8988T (cell line): ENCODE data around the gene SLA2.

Experiments used
- DNase-seq: peaks from one replicate; pipeline ENCODE4 v3.0.0; 2011

Gene SLA2

DNA sequence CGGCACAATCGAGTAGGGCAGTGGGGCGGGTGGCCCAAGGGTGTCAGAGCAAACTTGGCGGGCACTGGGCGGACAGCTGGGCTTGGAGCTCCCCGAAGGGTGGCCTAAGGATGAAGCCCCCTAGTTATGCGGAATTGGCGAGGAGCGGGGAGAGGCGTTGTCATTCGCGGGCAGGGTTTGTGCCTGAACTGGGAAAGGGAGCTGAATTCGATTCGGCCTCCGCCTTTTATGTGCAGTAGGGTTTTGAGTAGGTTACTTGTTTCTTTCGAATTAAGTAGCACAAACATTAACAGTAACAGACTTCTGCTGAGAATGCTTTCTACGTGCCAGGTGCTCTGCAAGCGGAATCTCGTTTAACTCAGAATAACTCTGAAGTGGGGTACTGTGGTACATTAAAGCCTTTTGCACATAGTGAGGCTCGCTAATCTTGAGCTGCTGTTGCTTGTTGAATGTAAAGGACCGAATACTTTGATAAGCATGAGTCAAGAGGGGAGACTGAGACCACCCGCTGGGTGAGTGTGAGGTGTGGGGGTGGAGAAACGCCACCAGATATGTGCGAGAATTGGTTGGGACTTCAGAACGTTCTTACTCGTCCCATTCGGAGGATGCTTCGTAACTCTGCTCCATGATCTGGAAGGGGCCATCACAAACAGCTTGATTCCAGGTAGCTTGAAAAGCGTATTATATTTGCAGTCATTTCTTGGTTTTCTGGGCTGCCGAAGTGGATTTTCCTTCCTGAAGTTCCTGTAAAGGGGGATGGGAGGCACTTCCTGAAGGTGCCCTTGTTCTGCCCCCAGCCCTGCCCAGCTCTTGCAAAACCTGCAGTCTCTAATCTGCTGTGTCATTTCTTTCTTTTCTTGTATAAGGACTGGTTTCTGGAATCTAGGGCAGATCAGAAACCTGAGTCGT lies 39.6 kb downstream of the SLA2 start:
- DNase-seq = no peak

DNA sequence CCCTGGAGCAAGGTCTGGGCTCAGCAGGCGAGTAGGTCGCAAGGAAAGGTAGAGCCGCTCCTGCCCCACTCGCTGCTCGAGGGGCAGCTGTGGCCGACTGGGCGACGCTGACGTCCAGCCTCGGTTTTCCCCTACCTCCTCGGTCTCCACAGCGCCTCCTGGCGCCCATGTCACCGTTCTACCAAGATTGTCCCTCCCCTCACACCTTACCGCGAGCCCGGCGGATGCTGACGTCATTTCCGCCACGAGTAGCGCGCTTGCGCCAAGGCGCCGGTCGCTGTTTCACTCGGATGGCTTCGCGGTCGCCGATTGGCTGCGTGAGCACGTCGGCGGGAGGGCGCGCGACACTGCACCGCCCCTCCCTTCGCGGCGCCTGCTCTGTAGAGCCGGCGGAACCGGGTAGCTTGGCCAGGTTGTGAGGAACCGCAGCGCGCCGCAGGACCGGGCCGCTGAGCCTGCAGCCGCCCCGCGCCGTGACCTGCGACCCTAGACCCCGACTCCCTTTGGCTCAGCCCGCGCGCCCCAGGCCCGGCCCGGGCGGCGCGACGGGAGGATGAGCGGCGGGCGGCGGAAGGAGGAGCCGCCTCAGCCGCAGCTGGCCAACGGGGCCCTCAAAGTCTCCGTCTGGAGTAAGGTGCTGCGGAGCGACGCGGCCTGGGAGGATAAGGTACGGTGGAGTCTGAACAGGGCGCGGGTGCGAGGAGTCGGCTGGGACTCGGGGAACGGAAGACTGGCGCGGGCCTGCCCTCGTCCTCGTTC lies 40.4 kb downstream of the SLA2 start, which contains the start of gene RAB5IF:
Gene RAB5IF (plus strand): TSS at position 381 of the 759 bp plus-strand sequence. CDS start 173 bp downstream, at position 554.
- peak; percentile 62 for DNase-seq

DNA sequence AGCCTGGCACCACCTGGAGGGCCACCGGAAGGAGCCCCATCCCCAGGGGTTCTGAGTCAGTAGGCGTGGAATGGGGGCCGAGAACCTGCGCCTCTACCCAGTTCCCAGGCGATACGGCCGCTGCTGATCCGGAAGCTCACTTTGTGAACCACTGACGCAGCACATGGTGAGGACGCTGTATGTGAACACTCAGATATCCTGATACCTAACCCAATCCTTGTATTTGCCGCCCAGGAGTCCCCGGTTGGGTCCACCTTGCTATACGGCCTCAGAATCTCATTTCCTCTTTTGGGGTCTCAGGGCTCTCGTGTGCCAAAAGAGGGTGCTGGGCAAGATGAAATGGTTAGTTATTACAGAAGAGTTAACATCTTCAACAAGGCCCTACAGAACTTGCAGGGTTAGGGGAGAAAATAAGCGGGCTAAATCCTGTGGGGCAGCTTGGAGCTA lies 41.0 kb downstream of the SLA2 start:
- no peak for DNase-seq

DNA sequence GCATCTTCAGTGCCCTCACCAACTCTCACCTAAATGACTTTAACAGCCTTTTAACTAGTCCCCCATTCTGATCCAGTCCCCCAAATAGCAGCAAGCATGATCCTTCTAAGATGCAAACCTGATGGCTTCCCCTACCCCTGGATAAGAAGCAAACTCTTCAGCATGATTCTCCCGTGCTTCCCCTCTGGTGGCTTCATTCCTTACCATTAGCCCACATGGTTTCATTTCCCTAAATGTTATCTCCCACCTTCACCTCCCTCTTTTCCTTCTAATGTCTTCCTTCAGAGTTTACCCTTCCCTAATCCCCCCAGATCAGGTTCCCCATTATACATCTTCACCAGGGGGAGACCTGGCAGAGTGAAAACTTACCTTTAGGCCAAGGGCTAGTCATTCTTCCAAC lies 44.5 kb downstream of the SLA2 start:
- no peak for DNase-seq

DNA sequence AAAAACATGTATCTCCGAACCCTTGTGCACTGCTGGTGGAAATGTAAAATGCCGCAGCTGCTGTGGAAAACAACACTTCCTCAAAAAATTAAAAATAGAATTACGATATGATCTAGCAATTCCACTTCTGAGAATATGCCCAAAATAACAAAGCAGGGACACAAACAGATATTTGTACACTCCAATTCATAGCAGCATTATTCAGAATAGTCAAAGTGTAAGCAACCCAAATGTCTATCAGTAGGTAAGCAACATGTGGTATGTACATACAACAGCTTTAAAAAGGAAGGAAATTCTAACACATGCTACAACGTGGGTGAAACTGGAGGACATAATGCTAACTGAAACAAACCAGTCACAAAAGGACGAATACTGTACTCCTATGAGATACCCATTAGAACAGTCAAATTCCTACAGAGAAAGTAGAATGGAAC lies 46.1 kb downstream of the SLA2 start:
- no peak for DNase-seq

DNA sequence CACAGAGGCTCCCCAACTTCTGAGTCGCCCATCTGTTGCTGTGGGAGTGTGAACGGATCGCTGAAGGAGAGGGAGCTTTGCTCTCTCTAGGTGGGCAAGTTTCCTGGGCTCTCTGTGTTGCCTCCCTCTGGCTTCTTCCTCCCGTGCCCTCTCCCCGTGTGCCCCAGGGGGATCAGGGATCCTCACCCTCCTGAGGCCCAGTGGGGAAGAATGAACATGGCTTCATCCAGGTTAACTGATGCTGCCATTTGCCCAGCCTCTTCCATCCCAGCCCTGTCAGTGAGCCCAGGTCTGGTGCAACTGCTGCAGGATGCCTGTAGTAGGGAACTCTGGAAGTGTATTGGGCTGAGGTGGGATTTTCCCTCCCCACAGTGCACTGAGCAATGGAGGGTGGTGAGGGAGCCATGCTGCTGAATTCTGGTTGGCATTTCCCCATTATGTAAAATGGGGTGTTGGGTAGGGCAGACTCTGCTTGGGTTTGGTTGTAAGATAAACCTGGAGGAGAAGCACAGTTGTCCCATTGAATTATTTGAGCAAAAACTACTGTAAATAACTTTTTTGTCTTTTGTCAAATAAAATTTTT lies 52.6 kb downstream of the SLA2 start:
- DNase-seq = no peak

DNA sequence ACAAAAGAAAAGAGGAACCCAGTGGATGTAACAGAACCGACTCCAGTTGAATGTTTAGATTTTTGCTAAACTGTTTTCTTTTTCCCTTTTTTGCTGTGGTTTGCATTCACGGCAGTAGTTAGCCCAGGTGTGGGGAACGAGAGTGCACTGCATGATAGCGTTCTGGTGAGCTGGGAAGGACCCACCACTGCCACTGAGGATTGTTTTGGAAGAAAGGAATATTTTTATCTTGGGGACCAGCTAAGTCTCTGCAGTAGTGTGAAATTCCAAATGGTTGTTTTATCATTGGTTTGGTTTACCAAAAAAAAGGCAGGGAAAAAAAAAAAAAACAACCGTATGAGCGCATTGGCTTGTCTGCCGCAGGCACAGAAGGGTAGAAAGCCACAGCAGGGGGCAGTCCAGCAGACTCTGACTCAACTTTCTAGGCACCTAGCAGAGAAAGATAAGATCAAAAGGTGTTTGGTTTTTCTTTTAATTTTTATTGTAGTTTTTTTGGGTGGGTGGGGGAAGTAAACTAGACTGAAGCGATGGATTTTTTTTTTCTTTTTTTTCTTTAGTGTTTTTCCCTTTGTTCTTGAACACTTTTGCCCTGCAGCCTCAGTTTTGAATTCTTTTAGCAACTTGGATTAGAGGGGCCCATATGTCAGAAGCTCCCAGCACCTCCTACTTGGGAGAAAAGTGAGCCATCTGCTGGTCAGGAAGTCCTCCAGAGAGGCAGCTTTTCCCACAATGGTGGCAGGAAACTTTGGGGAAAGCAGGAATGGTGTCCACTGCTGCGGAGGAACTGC lies 53.9 kb downstream of the SLA2 start:
- no peak for DNase-seq

DNA sequence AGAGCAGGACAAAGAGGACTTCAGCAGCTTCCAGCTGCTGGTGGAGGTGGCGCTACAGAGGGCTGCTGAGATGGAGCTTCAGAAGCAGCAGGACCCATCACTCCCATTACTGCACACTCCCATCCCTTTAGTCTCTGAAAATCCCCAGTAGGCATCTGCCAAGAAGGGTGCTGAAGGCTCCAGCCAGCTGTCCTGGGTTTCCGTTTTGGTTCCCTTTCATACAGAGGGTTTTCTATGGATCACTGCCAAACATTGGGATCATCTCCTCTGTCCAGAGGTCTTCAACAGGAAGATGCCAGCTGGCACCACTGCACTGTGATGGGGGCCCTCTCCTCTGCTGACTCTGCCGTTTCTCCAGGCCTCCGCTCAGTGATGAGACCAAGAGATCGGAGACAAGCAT lies 54.7 kb downstream of the SLA2 start:
- no peak for DNase-seq

DNA sequence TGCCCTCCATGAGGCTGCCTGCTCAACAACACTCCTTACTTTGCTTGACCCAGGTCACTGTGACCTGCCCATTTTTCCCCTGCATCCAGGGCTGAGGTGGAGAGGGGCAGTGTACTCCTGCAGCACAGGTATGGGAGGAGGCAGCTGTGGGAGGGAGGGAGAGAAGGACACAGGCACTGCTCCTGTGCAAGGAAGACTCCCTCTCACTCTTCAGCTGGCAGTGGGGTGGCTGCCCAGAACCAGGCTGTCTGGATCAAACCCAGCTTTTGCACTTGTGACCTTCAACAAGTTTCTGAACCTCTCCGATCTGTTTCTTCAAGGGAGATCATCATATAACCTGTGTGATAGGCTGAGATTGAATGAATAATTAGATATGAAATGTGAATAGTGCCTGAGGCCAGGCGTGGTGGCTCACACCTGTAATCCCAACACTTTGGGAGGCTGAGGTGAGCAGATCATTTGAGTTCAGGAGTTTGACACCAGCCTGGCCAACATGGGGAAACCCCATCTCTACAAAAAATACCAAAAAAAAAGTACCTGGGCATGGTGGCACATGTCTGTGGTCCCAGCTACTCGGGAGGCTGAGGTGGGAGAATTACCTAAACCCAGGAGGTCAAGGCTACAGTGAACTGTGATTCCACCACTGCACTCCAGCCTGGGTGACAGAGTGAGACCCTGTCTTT lies 58.5 kb downstream of the SLA2 start:
- DNase-seq = no peak

DNA sequence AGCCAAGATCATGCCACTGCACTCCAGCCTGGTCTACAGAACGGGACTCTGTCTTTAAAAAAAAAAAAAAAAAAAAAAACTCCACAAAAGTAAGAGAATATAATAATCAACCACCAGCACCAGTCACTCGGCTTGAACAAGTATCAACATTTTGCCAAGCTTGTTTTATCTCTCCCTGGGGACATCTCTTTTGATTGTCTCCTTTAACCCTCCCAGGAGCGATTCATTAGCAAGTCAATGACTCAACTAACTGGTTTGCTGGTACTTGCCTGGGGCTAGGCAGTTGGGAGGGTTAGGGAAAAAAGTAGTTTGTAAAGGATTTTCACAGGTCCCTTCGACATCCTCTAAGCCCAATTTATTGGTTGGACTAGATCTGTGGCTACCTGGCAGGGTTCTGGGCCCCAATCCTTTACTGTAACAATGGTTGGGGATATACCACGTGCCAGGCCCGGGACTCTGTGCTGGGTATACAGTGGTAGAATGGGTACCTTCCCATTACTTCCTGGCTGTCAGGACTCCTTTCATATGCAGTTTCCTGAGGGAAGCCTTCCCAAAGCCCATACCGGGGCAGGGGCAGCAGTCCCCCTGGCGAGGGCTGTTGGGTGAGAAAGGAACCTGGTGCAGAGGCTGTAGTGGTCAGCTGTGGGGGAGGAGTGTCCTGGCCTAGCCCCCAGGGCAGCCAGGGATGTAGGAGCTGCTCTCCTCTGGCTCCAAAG lies 60.4 kb downstream of the SLA2 start:
- DNase-seq = no peak

DNA sequence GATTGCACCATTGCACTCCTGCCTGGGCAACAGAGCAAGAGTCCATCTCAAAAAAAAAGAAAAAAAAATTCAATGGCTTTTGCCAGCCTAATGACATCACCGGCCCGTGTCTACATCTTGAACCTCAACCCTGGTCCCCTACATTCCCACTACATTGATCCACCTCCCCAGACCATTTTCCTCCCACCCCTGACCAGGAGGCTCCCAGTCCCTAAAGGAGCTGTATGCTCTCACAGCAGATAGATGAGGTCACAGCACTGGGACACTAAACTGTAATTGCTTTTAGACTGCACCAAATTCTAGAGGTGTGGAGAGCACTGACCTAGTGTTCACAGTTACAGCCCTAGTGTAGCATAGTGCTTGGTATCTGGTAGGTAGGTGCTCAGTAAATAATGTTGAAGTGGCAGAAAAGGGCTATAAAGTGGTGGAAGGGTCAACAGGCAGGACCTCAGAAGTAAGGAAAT lies 61.9 kb downstream of the SLA2 start:
- no peak for DNase-seq

DNA sequence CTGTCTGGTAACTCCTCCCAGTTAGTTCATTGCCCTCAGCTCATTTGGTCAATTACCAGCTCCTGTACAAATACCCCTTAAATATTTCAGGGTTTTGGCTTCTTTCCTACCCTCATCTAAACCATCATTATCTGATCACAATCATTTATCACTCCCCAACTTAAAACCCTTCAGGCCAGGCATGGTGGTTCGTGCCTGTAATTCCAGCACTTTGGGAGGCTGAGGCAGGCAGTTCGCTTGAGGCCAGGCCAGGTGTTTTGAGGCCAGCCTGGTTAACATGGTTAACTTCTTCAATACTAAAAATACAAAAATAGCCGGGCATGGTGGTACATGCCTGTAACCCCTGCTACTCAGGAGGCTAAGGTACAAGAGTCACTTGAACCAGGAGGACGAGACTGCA lies 63.2 kb downstream of the SLA2 start:
- DNase-seq = no peak

DNA sequence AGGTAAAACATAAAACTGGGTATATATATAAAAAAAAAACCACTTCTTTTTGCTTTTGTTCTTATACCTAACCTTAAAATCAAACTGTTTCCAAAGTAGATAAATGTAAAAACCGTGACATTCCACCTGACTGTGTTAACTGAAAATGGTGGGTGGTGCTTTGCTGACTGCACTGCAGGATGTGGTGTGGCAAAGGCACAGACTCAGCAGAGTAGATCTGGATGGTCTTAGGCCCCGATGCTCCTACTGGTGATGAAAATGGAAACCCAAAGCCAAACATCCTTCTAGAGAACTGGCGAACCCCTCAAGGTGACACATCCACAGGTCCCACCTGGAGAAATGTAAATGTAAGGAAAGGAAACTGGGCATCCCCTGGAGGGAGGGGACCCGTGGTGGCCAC lies 63.7 kb downstream of the SLA2 start:
- DNase-seq = no peak

DNA sequence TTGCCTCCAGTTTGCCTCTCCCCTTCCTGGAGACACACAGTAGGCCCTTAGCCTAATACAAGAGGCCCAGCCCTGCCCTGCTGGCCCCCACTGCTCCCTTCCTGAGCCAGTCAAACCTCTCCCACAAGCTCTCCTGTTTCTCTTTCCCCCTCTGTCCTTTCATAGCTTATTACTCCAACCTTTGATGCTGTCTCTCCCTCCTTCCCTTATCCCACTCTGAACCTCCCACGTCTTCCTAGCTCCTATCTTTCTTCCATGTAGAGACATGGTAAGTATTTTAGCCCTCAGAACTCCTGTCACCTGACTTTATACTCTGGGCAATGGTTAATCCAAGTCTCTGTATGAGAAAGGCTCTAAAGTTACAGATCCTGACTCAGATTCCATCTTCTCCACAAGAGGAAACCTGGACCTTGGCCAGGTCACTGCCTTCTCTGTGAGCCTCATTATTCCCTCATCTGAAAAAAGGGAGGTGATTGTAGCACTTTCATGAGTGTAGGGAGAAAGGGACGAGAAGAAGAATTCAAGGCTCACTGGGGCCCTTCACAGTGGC lies 65.9 kb downstream of the SLA2 start:
- no peak for DNase-seq

DNA sequence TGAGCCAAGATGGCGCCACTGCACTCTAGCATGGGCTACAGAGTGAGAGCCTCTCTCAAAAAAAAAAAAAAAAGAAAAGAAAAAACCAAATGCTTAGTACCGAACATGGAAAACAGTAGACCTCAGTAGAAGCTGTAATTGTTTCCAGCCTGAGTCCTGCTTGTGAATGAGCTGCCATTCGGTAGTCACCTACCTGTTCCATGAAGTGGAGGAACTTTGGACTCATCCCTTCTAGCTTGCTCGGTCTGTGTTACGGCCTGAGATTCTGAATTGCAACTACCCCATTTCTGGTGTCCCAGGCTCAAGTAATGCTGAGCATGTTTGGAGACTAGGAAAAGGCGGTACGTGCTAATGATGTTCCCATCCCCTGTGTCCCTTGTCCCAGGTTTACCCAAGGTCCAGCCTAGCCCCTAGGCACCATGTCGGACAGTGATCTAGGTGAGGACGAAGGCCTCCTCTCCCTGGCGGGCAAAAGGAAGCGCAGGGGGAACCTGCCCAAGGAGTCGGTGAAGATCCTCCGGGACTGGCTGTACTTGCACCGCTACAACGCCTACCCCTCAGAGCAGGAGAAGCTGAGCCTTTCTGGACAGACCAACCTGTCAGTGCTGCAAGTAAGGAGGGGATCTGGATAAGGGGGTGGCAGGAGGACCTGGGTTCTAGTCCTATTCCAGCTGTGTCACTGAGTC lies 67.5 kb downstream of the SLA2 start:
- DNase-seq = no peak

DNA sequence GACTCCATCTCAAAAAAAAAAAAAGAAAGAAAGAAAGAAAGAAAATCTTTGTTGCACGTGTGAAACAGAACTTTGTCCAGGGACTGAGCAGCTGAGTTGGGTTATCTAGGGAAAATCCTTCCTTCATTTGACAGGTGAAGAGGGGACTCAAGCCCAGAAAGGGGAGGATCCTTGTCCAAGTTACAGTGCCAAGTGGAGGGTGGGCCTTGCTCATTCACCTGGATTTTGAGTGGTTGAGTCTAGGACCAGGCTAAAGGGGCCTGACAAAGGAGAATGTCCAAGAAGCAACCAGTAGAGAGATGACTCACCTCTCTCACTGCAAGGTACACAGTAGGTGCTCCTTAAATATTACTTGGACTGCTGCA lies 69.9 kb downstream of the SLA2 start:
- no peak for DNase-seq

DNA sequence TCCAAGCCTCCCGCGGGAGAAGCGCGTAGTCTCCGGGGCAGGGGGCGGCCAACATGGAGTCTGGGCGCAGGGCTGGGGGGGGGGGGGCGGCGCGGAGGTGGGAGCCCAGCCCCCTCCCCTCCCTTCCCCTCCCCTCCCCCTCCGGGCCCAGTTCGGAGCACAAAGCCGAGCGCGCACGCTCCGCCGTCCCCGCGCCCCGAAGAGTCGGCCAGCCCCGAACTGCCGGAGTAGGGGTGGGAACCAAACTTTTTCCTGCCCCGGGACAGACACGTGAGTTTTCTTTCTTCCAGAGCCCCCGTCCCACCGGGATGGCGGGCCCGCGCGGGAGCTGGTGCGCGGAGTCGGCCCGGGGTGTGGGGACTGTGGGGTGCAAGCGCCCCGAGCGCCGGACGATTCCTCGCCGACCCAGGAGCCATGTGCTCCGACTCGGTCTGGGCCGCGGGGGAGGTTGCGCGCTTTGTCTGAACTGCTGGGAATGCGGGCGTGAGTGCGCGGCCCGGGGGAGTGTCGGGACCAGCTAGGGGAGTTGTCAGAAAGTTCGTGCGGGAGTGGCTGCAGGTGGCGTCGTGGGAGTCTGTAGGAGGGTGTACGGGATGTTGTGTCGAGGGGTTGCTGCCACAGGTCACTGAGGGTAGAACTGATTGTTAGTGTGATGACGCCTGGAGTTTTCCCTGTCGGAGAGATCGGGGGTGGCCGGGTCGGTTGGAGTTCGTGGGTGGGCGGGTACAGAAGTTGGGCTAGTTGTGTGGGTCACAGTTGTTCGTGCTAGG lies 71.4 kb downstream of the SLA2 start:
- DNase-seq = peak; percentile 52

DNA sequence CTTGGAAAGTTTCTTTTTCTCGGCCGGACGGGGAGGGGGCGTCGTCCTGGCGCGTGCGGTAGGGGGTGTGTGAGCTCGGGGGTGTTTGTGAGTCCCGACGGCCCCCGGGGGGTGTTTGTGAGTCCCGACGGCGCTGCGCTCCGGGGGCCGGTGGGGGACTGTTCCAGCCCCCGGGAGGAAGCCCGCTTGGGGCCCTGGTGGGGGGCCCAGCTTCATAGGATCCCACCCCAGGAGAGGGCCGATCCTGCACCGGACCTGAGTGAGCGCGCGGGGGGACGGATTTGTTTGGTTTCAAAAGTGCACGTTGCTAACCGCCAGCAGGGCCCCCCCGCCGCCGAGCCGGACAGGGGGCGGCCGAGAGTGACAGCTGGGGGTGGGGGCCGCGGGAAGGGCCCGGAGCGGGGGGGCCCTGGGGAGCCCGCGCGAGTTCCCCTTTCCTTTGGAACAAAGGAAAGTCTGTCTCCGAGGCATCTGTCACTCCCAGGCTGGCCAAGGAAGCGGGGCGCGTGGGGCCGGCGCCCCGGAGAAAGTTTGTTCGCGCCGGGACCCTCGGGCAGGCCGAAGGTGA lies 72.1 kb downstream of the SLA2 start:
- DNase-seq = peak; percentile 44

DNA sequence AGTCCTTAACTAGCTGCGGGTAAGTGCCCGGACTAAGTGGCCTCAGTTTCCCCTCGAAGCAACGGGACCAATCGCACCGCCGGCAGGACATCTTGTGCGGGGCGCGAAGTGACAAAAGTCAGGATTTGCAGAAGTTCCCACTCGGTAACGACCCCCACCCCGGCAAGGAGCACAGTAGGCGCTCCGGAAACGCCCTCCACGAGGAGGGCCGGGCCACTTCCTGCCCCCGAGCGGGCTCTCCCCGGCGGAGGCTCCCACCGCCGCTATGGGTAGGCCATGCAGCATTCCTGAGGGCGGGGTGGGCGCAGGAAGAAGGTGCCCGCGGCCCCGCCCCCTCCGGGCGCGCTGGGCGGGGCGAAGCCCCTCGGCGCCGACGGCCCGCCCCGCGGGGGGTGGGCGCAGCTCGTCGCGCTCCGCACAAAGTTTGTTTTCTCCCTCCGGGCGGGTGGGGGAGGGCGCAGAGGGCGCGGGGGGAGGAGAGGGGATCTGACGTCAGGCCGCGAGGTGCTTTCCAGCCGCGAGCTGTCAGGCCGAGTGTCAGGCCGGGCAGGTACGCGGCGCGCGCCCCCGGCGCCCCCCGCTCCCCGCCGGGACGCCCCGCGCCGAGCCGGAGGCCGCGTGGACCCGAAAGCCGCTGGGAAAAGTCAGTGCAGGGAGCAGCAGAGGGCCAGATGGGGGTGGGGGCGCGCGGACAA lies 72.7 kb downstream of the SLA2 start, which contains the start of gene TGIF2:
Gene TGIF2 (plus strand): TSS at position 495 of the 695 bp plus-strand sequence. CDS start 5,178 bp downstream, outside the sequence.
- peak; percentile 97 for DNase-seq
